Activated T-helper 1 cell treated with Interleukin-2 at 50 U/mL for 16 hours (primary cell): ENCODE results near the gene RAB44.
"Not testable (repeated sequence)": the region's sequence is repeated elsewhere in the genome, so short reads cannot be mapped to it uniquely, and the experiment has no call there.

ENCODE experiments used
- DNase-seq: peaks from one replicate; pipeline ENCODE4 v3.0.0-alpha.2; 2020; ENCODE audit warnings: low read depth

The RAB44 gene

GRCh38 chr6:36697481-36697903 lies at the start of gene RAB44:
TSS of gene RAB44 (plus strand) at chr6:36697826. CDS start at chr6:36704236, 6,410 bp downstream.
- DNase-seq = no peak

GRCh38 chr6:36649086-36649485 lies 48.5 kb upstream of the RAB44 start:
- no peak for DNase-seq

GRCh38 chr6:36649701-36650484 lies 47.7 kb upstream of the RAB44 start:
- no peak for DNase-seq

- no peak for DNase-seq
These were observed 46.7 kb upstream of the RAB44 start for GRCh38 chr6:36650848-36651478.

- DNase-seq = no peak
These were observed 45.8 kb upstream of the RAB44 start for GRCh38 chr6:36651659-36652379.

GRCh38 chr6:36654469-36654868 lies 43.2 kb upstream of the RAB44 start:
- DNase-seq = not testable (repeated sequence)

GRCh38 chr6:36655085-36655724 lies 42.4 kb upstream of the RAB44 start:
- DNase-seq = no peak

GRCh38 chr6:36656441-36656840 lies 41.2 kb upstream of the RAB44 start:
- DNase-seq = no peak

GRCh38 chr6:36657271-36657670 lies 40.4 kb upstream of the RAB44 start:
- DNase-seq = no peak

GRCh38 chr6:36657942-36658544 lies 39.6 kb upstream of the RAB44 start:
- DNase-seq = no peak

GRCh38 chr6:36659271-36659670 lies 38.4 kb upstream of the RAB44 start:
- no peak for DNase-seq

GRCh38 chr6:36660771-36661471 lies 36.7 kb upstream of the RAB44 start:
- no peak for DNase-seq

- no peak for DNase-seq
These were observed 35.2 kb upstream of the RAB44 start for GRCh38 chr6:36662380-36662779.

- DNase-seq = no peak
These were observed 34.8 kb upstream of the RAB44 start for GRCh38 chr6:36662827-36663256.

GRCh38 chr6:36663504-36664446 lies 33.9 kb upstream of the RAB44 start:
- DNase-seq = no peak

- no peak for DNase-seq
These were observed 32.4 kb upstream of the RAB44 start for GRCh38 chr6:36665180-36665579.

GRCh38 chr6:36666287-36666686 lies 31.3 kb upstream of the RAB44 start:
- no peak for DNase-seq

GRCh38 chr6:36666826-36667591 lies 30.6 kb upstream of the RAB44 start:
- DNase-seq = no peak

- DNase-seq = no peak
These were observed 29.0 kb upstream of the RAB44 start for GRCh38 chr6:36668591-36668990.
